ENCODE data around the gene PDIA6. TPM values are rescaled to one million over a fixed set of nuclear protein-coding genes. Genes with fewer than 3 reads are reported as not detected.

PDIA6 gene
- total RNA-seq, 1 experiment from 2014 or later, result 149 TPM

GRCh38 chr2:10835052-10835970, 22.7 kb upstream of the PDIA6 start:
- Histone ChIP-seq H3K9ac (ENCODE audit: low read length) (peak overlapping the region; percentile 53), H3K4me1 (ENCODE audit: control insufficient read depth in 1 of 2, insufficient read depth in 2 of 2, low read length in 2 of 2) (peaks cover 0 to 23% of the 10 kb centered on the region in 2 experiments; a peak in 2 of 4 replicates), H3K9me3 (ENCODE audit: control insufficient read depth in 1 of 2, insufficient read depth in 1 of 2, low read depth in 1 of 2, low read length in 2 of 2) (no peaks in the 10 kb centered on the region), H3K4me3 (replicated peaks in 1 of 2; ENCODE audit: low read depth in 1 of 2, low read length in 2 of 2) (peak overlapping the region; percentile 39 to 42), H3K9me2 (ENCODE audit: insufficient read depth) (no peaks in the 10 kb centered on the region), H2AFZ (ENCODE audit: low read depth, low read length, poor library complexity, severe bottlenecking) (peak overlapping the region; percentile 97), H3K4me2 (ENCODE audit: low read length) (peak overlapping the region; percentile 73), H3K36me3 (ENCODE audit: control insufficient read depth in 1 of 2, insufficient read depth in 2 of 2, low read length in 2 of 2) (no peaks in the 10 kb centered on the region), H3K27ac (ENCODE audit: low read depth, low read length) (peak overlapping the region; percentile 46; the same call in 1 of the 2 replicates), H4K20me1 (ENCODE audit: insufficient read depth) (no peaks in the 10 kb centered on the region), H3K79me2 (ENCODE audit: insufficient read depth, low read length) (no peaks in the 10 kb centered on the region), H3K27me3 (ENCODE audit: insufficient read depth, low read length) (no peaks in the 10 kb centered on the region)
- POLR2A ChIA-PET, result interaction anchor here (0.9 to 1.7 kb wide), 3 partner anchors 288 to 295 kb away, joined by 3 to 7 read pairs (median 6); no protein-coding TSS in a partner anchor
- DNase-seq (ENCODE audit: low read depth, low spot score) (peak; percentile 73), ATAC-seq (peak; percentile 92)
- CTCF ChIA-PET, result interaction anchor here (0.7 to 6.6 kb wide), 19 partner anchors 8 to 749 kb away, joined by 3 to 173 read pairs (median 3); a partner anchor contains a TSS
- intact Hi-C loops (cut with micrococcal nuclease), result loop anchor here (1.0 to 10.0 kb wide), 4 partner anchors 65 to 609 kb away; no protein-coding TSS in a partner anchor
- TF ChIP-seq RAD21 (IDR thresholded peaks at IDR 0.05; ENCODE audit: low read depth) (peak; percentile 100), SIN3A (IDR thresholded peaks at IDR 0.05; ENCODE audit: low read depth) (no peak), ZNF274 (IDR thresholded peaks at IDR 0.05; ENCODE audit: low read depth, low read length) (no peak), MAX (IDR thresholded peaks at IDR 0.05) (peak; percentile 22; the same call in 1 of the 2 replicates), TCF7L2 (IDR thresholded peaks at IDR 0.05; ENCODE audit: borderline replicate concordance, extremely low read depth, insufficient read depth, insufficient read length) (no peak), CBX3 (IDR thresholded peaks at IDR 0.05; ENCODE audit: low read depth) (no peak; the same call in 1 of the 2 replicates), YY1 (IDR thresholded peaks at IDR 0.05; ENCODE audit: extremely low read depth, insufficient replicate concordance, low read depth, low read length) (peak; percentile 58), POLR2AphosphoS5 (IDR thresholded peaks at IDR 0.05; ENCODE audit: low read depth, low read length) (peak; percentile 32; the same call in 1 of the 2 replicates), SRF (IDR thresholded peaks at IDR 0.05; ENCODE audit: low read depth) (peak; percentile 80), ZFX (IDR thresholded peaks at IDR 0.05) (peak; percentile 93), EZH2phosphoT487 (IDR thresholded peaks at IDR 0.05; ENCODE audit: borderline replicate concordance) (no peak), POLR2A (IDR thresholded peaks at IDR 0.05; ENCODE audit: borderline replicate concordance, extremely low read depth, insufficient read depth, insufficient read length) (no peak), EGR1 (IDR thresholded peaks at IDR 0.05; ENCODE audit: low read depth) (no peak), SP1 (IDR thresholded peaks at IDR 0.05; ENCODE audit: low read depth) (no peak), ZBTB33 (IDR thresholded peaks at IDR 0.05; ENCODE audit: extremely low read depth, insufficient replicate concordance, low read length) (no peak), CTCF (IDR thresholded peaks at IDR 0.05 in 2 of 3, conservative IDR thresholded peaks at IDR 0.05 in 1 of 3; ENCODE audit: borderline replicate concordance in 1 of 3, insufficient read depth in 1 of 3, low read depth in 2 of 3, low read length in 2 of 3) (peak; percentile 94 to 97 (median 94)), REST (IDR thresholded peaks at IDR 0.05; ENCODE audit: low read depth) (no peak)
- RAD21 ChIA-PET (ENCODE audit: low non-redundant PET in 1 of 2, low total read pairs in 2 of 2, uncharacterized antibody in 2 of 2, unreplicated experiment in 2 of 2), result interaction anchor here (0.6 to 1.6 kb wide), 13 partner anchors 16 to 612 kb away, joined by 3 to 11 read pairs (median 5); a partner anchor contains a TSS
- no TSS peak for BruUV-seq (replicated peaks)
